Skeletal muscle tissue (tissue), 4 donors: ENCODE measurements around the gene PRKG1. TPM values are rescaled to one million over a fixed set of nuclear protein-coding genes. Genes with fewer than 3 reads are reported as not detected.

Experiments
- H3K27ac ChIP-seq: one replicate; pipeline ENCODE4 v1.7.0; 2013; ENCODE audit warnings: mild to moderate bottlenecking, low read depth, low read length, inconsistent platforms
- H3K27me3 ChIP-seq, 3 donors: one replicate each; pipeline ENCODE4 v1.7.0; 2013; ENCODE audit warnings: low read length in 3 of 3; ENCODE audit not compliant: control insufficient read depth in 3 of 3, insufficient read depth in 3 of 3
- H3K36me3 ChIP-seq, 3 donors: one replicate each; pipeline ENCODE4 v1.7.0; 2013; ENCODE audit warnings: low read length in 3 of 3; ENCODE audit not compliant: control insufficient read depth in 3 of 3, insufficient read depth in 3 of 3
- H3K4me1 ChIP-seq, 3 donors: one replicate each; pipeline ENCODE4 v1.7.0; 2013; ENCODE audit warnings: low read length in 3 of 3, mild to moderate bottlenecking in 3 of 3; ENCODE audit not compliant: control insufficient read depth in 3 of 3, insufficient read depth in 3 of 3
- H3K4me3 ChIP-seq, 3 donors: one replicate each; pipeline ENCODE4 v1.7.0; 2013; ENCODE audit warnings: low read length in 3 of 3
- H3K9ac ChIP-seq, 3 donors: one replicate each; pipeline ENCODE4 v1.7.0; 2013; ENCODE audit warnings: low read length in 3 of 3, mild to moderate bottlenecking in 3 of 3, moderate library complexity in 2 of 3, low read depth in 1 of 3
- H3K9me3 ChIP-seq, 3 donors: one replicate each; pipeline ENCODE4 v1.7.0; 2013; ENCODE audit warnings: low read length in 3 of 3; ENCODE audit not compliant: control insufficient read depth in 3 of 3
- total RNA-seq: library from RNA; depleted of rRNA; stranded (reverse); fragments of >200 nt; gene quantifications from one replicate; pipeline ENCODE4 v1.2.3, GENCODE V29; 2014
- donor health status: Osteomylitis.

The PRKG1 gene
- total RNA-seq, 1 donor from 2014 or later: 44.9 TPM

DNA sequence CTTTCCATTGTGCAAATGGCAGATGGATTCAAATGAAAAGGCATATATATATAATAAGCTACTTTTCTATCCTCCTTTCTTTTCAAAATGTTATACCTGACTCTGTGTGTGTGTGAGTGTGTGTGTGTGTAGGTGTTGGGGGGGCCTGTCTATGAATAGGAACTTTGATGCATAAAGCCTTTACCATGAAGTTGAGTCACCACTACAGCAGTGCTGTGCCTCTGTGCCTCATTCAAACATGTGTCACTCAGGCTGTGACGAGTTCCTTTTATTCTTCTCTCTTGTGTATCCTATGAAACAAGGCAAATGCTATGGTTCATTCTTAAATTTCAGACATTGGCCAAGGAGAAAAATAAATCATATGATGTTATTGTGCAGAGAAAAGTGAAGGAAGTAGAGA lies 1187.1 kb downstream of the PRKG1 start:
- Histone ChIP-seq H3K36me3 (no peaks in the 10 kb centered on the region), H3K9ac (no peak overlapping the region), H3K27me3 (no peaks in the 10 kb centered on the region), H3K27ac (no peak overlapping the region), H3K4me1 (peaks cover 4 to 15% (median 9%) of the 10 kb centered on the region in 3 donors), H3K9me3 (no peaks in the 10 kb centered on the region), H3K4me3 (no peak overlapping the region)

DNA sequence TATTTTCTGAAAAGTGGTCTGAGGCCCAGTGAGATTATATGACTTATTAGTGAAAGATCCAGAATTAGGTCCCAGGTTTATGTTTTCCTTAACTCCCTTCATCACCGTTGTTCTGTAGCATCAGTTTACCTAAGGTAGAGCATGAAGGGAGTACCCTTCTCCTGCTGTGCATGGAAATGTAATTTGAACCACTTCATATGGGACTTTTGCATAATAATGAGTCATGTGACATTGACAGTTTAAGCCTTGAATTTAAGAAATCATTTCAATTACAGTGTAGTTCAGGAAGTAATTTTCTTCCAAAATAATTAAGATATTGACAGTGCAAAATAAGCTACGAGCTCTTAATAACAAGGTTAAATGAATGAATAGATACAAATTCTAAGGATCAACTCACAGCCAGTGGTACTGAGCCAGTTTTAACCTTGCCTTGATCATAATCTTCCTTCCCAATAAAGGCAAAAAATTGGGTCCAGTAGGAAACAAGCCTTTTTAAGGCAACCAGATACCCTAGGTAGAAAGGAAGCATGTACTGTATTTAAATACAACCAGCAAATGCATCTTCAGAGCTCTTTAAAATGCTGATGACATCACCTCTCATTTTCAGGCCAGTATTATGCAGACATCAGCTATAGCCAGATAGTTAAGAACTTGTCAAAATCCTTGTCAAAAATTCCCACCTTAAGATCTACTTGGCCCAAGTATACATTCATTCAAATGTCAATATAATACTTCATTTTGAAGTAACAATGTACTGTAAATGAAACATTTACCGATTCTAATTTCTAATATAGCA lies 1191.0 kb downstream of the PRKG1 start:
- Histone ChIP-seq H3K9ac (no peak overlapping the region), H3K4me3 (no peak overlapping the region), H3K27ac (no peak overlapping the region), H3K4me1 (peaks cover 0 to 2% (median 0%) of the 10 kb centered on the region in 3 donors), H3K27me3 (no peaks in the 10 kb centered on the region), H3K36me3 (no peaks in the 10 kb centered on the region), H3K9me3 (no peaks in the 10 kb centered on the region)

DNA sequence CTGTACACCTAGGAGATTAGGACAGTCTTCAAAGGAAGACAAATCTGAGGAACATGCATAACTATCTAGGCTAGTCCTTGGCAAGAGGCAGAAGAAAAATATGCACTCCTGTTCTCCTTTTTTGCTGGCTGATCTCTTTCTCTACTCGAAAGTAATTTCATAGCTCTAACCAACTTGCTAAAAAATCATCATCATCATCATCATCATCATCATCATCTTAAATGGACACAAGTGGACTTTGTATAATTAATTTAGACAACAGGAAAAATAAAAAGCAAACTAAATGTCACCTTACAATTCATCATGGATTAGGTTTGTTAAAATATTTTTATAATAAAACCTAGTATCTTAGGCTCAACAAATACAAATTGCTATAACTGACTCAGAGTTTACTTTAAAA lies 1192.6 kb downstream of the PRKG1 start:
- H3K27me3 ChIP-seq: no peaks in the 10 kb centered on the region
- peaks cover 0 to 2% (median 0%) of the 10 kb centered on the region in 3 donors for H3K4me1 ChIP-seq
- no peak overlapping the region for H3K9ac ChIP-seq
- peaks cover 0 to 7% (median 0%) of the 10 kb centered on the region in 3 donors for H3K36me3 ChIP-seq
- no peak overlapping the region for H3K27ac ChIP-seq
- H3K4me3 ChIP-seq: no peak overlapping the region
- H3K9me3 ChIP-seq: no peaks in the 10 kb centered on the region

DNA sequence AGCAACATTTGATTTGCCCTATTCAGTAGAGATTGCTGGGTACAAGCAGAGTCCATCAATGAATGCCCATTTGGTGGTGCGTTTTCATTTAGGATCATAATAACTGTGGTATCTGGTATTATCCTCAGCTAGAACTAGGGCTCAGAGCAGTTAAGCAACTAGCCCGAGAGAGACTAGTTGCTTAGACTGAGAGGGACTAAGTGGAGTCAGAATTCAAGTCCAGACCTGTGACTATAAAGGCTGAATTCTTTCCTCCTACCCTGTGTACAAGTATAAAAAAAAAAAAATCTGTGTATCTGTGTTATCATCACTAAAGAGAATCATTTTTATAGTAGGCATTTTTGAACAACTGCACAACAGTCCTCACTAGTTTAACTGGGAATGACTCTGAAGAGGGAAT lies 1194.5 kb downstream of the PRKG1 start:
- no peak overlapping the region for H3K4me3 ChIP-seq
- no peaks in the 10 kb centered on the region for H3K9me3 ChIP-seq
- peaks cover 0 to 7% (median 0%) of the 10 kb centered on the region in 3 donors for H3K36me3 ChIP-seq

DNA sequence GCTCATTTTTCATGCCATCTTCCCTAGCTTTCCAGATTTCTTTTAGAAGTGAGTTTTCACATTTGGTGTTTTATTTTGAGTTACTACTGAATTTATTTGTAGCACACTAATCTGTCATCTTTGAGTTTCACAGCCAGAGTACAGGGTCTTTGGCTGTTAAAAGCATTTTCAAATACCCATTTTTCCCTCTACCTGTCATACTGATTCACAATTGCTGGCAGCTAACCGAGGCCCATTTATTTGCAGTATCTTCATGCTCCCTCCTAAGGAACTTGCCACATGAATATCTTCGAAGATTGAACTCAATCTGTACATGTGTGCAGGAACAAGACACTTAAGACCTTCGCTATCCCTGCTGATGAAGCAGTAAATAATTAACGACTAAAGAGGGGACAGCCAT lies 1194.9 kb downstream of the PRKG1 start:
- no peak overlapping the region for H3K9ac ChIP-seq
- no peaks in the 10 kb centered on the region for H3K9me3 ChIP-seq
- peaks cover 0 to 2% (median 0%) of the 10 kb centered on the region in 3 donors for H3K4me1 ChIP-seq
- no peaks in the 10 kb centered on the region for H3K27me3 ChIP-seq
- no peak overlapping the region for H3K4me3 ChIP-seq
- peaks cover 0 to 7% (median 0%) of the 10 kb centered on the region in 3 donors for H3K36me3 ChIP-seq
- H3K27ac ChIP-seq: no peak overlapping the region

More for the DNA sequence above, 1194.5 kb downstream of the PRKG1 start:
- no peak overlapping the region for H3K9ac ChIP-seq
- peaks cover 0 to 2% (median 0%) of the 10 kb centered on the region in 3 donors for H3K4me1 ChIP-seq
- H3K27ac ChIP-seq: no peak overlapping the region
- H3K27me3 ChIP-seq: no peaks in the 10 kb centered on the region

DNA sequence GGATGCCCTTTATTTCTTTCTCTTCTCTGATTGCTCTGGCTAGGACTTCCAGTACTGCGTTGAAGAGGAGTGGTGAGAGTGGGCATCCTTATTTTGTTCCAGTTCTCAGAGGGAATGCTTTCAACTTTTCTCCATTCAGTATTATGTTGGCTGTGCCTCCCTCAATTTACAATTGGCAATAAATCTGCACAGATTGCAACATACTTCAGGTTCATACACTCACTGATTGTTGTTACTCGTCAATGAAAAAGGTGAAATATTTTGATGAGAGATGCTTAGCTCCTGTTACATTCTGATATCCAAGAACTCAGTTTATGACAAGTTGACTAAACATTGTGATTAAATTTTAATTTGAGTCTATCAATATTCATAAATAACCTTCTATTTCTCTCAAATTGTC lies 1201.9 kb downstream of the PRKG1 start:
- Histone ChIP-seq H3K4me3 (no peak overlapping the region), H3K4me1 (peaks cover 0 to 3% (median 0%) of the 10 kb centered on the region in 3 donors), H3K27ac (no peak overlapping the region), H3K9me3 (no peaks in the 10 kb centered on the region), H3K9ac (no peak overlapping the region), H3K36me3 (peaks cover 0 to 4% (median 0%) of the 10 kb centered on the region in 3 donors), H3K27me3 (no peaks in the 10 kb centered on the region)

DNA sequence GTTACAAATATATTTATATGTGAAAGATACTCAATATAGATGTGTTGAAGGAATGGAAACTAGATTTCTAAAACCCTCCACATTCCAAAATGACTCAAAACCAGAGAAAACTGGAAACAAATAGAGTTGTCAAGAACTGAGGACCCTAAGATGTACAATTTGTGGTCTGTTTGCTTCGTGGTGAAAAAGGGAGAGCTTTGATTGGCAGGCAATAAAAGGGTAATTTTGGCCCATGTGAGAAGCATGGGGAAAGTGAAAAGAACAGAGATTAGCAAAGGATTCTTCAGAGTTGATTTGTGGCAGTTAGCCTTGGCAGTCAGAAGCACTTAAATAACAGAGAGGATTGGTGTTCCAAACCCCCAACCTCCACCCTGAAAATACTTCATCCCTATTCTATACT lies 1202.7 kb downstream of the PRKG1 start:
- Histone ChIP-seq H3K9ac (no peak overlapping the region), H3K4me1 (peaks cover 0 to 3% (median 0%) of the 10 kb centered on the region in 3 donors), H3K27me3 (no peaks in the 10 kb centered on the region), H3K9me3 (no peaks in the 10 kb centered on the region), H3K27ac (no peak overlapping the region), H3K36me3 (no peaks in the 10 kb centered on the region), H3K4me3 (no peak overlapping the region)

DNA sequence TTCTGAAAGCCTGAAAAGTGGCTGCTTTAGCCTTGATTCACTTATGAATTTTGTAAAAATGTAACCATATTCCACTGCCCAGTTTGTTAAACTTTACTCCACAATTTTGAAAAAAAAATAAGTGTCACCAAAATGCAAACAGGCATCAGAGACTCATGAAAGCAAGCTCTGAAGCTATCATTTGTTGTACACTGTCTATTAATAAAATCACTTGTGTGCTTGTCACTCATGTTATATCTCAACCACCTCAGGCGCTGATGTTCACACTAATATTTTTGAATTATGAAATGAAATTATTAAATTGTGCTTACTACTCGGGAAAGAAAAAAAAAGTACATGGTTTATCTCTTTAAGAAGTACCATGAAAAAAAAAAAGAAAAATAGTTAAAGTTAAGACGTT lies 1205.3 kb downstream of the PRKG1 start:
- Histone ChIP-seq H3K27me3 (no peaks in the 10 kb centered on the region), H3K36me3 (peaks cover 0 to 8% (median 0%) of the 10 kb centered on the region in 3 donors), H3K9me3 (no peaks in the 10 kb centered on the region), H3K9ac (no peak overlapping the region), H3K4me1 (peaks cover 0 to 6% (median 3%) of the 10 kb centered on the region in 3 donors), H3K4me3 (no peak overlapping the region), H3K27ac (no peak overlapping the region)

DNA sequence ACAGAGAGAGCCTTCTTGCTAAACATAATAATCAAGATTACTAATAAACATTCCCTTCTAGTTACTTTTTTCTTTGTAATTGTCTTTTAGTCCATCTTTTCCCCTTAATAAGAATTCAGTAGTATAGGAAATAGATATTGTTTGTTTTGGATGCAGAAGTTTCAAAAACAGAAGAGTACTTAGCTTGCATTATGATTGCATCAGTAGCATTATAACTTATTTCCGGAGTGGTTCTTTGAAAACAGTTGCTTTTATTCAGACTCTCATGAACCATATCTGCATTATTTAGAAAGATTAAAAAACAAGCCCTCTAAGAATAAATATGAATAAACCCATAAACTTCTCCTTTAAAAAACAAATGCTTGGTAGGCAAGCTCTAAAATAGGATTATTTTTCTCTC lies 1205.8 kb downstream of the PRKG1 start:
- Histone ChIP-seq H3K27me3 (no peaks in the 10 kb centered on the region), H3K4me3 (no peak overlapping the region), H3K27ac (no peak overlapping the region), H3K9me3 (no peaks in the 10 kb centered on the region), H3K36me3 (peaks cover 0 to 8% (median 0%) of the 10 kb centered on the region in 3 donors), H3K9ac (no peak overlapping the region), H3K4me1 (peaks cover 0 to 6% (median 3%) of the 10 kb centered on the region in 3 donors)

DNA sequence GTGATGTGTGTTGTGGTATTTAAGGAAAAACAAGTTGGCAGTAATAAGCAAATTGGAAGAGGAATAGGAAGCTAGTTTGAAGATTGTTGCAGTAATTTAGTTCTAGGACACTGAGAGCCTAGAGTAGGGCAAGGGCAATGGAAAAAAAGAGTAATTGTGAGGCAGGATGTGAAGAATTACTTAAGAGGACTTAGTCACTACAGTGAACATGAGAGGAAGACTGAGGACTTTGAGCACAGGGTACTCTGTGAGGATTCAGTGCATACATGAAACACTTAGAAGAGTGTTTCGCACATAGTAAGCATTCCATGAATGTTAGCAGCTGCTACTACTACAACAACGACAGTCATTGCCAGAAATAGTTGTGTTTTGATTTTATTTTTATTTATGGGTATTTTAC lies 1208.9 kb downstream of the PRKG1 start:
- H3K4me3 ChIP-seq: no peak overlapping the region
- H3K36me3 ChIP-seq: peaks cover 0 to 13% (median 0%) of the 10 kb centered on the region in 3 donors
- H3K9me3 ChIP-seq: no peaks in the 10 kb centered on the region
- H3K27me3 ChIP-seq: no peaks in the 10 kb centered on the region
- H3K27ac ChIP-seq: no peak overlapping the region
- peaks cover 3 to 10% (median 3%) of the 10 kb centered on the region in 3 donors for H3K4me1 ChIP-seq
- H3K9ac ChIP-seq: no peak overlapping the region
